Uterus (tissue), 2 donors: ENCODE measurements around the gene KLF11.

Experiments
- CTCF ChIP-seq, 4 experiments: fragments of 200-600 bp in 2 of 4; fragments of 450-650 bp in 2 of 4; sonication (generic) in 2 of 4; IDR thresholded peaks; one replicate each; pipeline ENCODE4 v1.5.1; 2016 to 2019; ENCODE audit warnings: antibody characterized with exemption in 4 of 4, mild to moderate bottlenecking in 2 of 4, moderate library complexity in 1 of 4
- POLR2A ChIP-seq, 2 donors: fragments of 450-650 bp; IDR thresholded peaks; one replicate each; pipeline ENCODE4 v1.6.1; 2016; ENCODE audit warnings: antibody characterized with exemption in 2 of 2, mild to moderate bottlenecking in 1 of 2, moderate library complexity in 1 of 2

GRCh38 chr2:10067881-10068280 lies 24.5 kb downstream of the KLF11 start:
- TF ChIP-seq POLR2A (IDR thresholded peaks at IDR 0.05), result no peak
- no peak for TF ChIP-seq CTCF (IDR thresholded peaks at IDR 0.05)
